Nephron (organoid): Measurements from ENCODE around the gene SLC38A9.

Experiments used
- H3K27ac Mint-ChIP-seq, 3 experiments: 2 replicates each; pipeline ENCODE4 v1.8.0; 2020; ENCODE audit warnings: mixed read lengths in 3 of 3, mild to moderate bottlenecking in 2 of 3, moderate library complexity in 1 of 3
- H3K27me3 Mint-ChIP-seq: 2 replicates; pipeline ENCODE4 v1.8.0; 2021; ENCODE audit warnings: low read depth, mild to moderate bottlenecking, moderate library complexity, mixed read lengths
- H3K36me3 Mint-ChIP-seq: 2 replicates; pipeline ENCODE4 v1.8.0; 2020; ENCODE audit warnings: low read depth, mixed read lengths
- H3K4me1 Mint-ChIP-seq: 2 replicates; pipeline ENCODE4 v1.8.0; 2020; ENCODE audit warnings: mixed read lengths
- H3K4me3 Mint-ChIP-seq, 3 experiments: 2 replicates each; pipeline ENCODE4 v1.8.0; 2020; ENCODE audit warnings: mild to moderate bottlenecking in 3 of 3, mixed read lengths in 3 of 3, moderate library complexity in 2 of 3
- H3K9me3 Mint-ChIP-seq: 2 replicates; pipeline ENCODE4 v1.8.0; 2020; ENCODE audit warnings: mixed read lengths
- CTCF ChIP-seq, 3 experiments: fragments of 200-600 bp; sonication (generic); IDR thresholded peaks; one replicate each; pipeline ENCODE4 v1.5.0; 2021; ENCODE audit warnings: antibody characterized with exemption in 3 of 3; ENCODE audit not compliant: unreplicated experiment in 3 of 3

The SLC38A9 gene

GRCh38 chr5:55638455-55638854 is 73.7 kb downstream of the SLC38A9 start:
- Mint-ChIP-seq H3K4me3 (no peak overlapping the region), H3K4me1 (peaks cover 74% of the 10 kb centered on the region), H3K36me3 (peaks cover 11% of the 10 kb centered on the region), H3K27me3 (no peaks in the 10 kb centered on the region), H3K9me3 (no peaks in the 10 kb centered on the region), H3K27ac (peak overlapping the region; percentile 76 to 85 (median 81))
- TF ChIP-seq CTCF (IDR thresholded peaks at IDR 0.05; ENCODE audit: unreplicated experiment in 3 of 3) = no peak

- no peak overlapping the region for H3K4me3 Mint-ChIP-seq
These were observed 74.1 kb downstream of the SLC38A9 start for GRCh38 chr5:55638051-55638450.

GRCh38 chr5:55636683-55637082 is 75.4 kb downstream of the SLC38A9 start:
- peak overlapping the region in 1 of 3 experiments; percentile 40 for H3K4me3 Mint-ChIP-seq
- H3K36me3 Mint-ChIP-seq = peaks cover 15% of the 10 kb centered on the region
- no peaks in the 10 kb centered on the region for H3K9me3 Mint-ChIP-seq
- H3K4me1 Mint-ChIP-seq = peaks cover 67% of the 10 kb centered on the region
- H3K27ac Mint-ChIP-seq = peak overlapping the region; percentile 85 to 98 (median 93)
- no peak for TF ChIP-seq CTCF (IDR thresholded peaks at IDR 0.05; ENCODE audit: unreplicated experiment in 3 of 3)
- no peaks in the 10 kb centered on the region for H3K27me3 Mint-ChIP-seq

More at GRCh38 chr5:55638051-55638450, 74.1 kb downstream of the SLC38A9 start:
- peaks cover 74% of the 10 kb centered on the region for H3K4me1 Mint-ChIP-seq
- no peak for TF ChIP-seq CTCF (IDR thresholded peaks at IDR 0.05; ENCODE audit: unreplicated experiment in 3 of 3)
- H3K27me3 Mint-ChIP-seq = no peaks in the 10 kb centered on the region
- H3K27ac Mint-ChIP-seq = peak overlapping the region; percentile 76 to 85 (median 81)
- no peaks in the 10 kb centered on the region for H3K9me3 Mint-ChIP-seq
- peaks cover 11% of the 10 kb centered on the region for H3K36me3 Mint-ChIP-seq

- TF ChIP-seq CTCF (IDR thresholded peaks at IDR 0.05; ENCODE audit: unreplicated experiment in 3 of 3) = no peak
- Mint-ChIP-seq H3K27ac (peak overlapping the region; percentile 85 to 98 (median 93)), H3K4me1 (peaks cover 62% of the 10 kb centered on the region), H3K4me3 (peak overlapping the region in 1 of 3 experiments; percentile 40), H3K27me3 (no peaks in the 10 kb centered on the region), H3K9me3 (no peaks in the 10 kb centered on the region), H3K36me3 (peaks cover 11% of the 10 kb centered on the region)
These were observed 75.9 kb downstream of the SLC38A9 start for GRCh38 chr5:55636177-55636576.

- Mint-ChIP-seq H3K4me3 (no peak overlapping the region), H3K4me1 (peaks cover 64% of the 10 kb centered on the region), H3K27ac (peak overlapping the region; percentile 60 to 98 (median 64)), H3K36me3 (peaks cover 12% of the 10 kb centered on the region), H3K27me3 (no peaks in the 10 kb centered on the region), H3K9me3 (no peaks in the 10 kb centered on the region)
- no peak for TF ChIP-seq CTCF (IDR thresholded peaks at IDR 0.05; ENCODE audit: unreplicated experiment in 3 of 3)
These were observed 77.3 kb downstream of the SLC38A9 start for GRCh38 chr5:55634866-55635265.

- Mint-ChIP-seq H3K4me1 (peaks cover 66% of the 10 kb centered on the region), H3K36me3 (peaks cover 14% of the 10 kb centered on the region), H3K4me3 (peak overlapping the region in 1 of 3 experiments; percentile 53), H3K9me3 (no peaks in the 10 kb centered on the region), H3K27me3 (no peaks in the 10 kb centered on the region), H3K27ac (peak overlapping the region; percentile 43 to 98 (median 95))
- TF ChIP-seq CTCF (IDR thresholded peaks at IDR 0.05; ENCODE audit: unreplicated experiment in 3 of 3) = no peak
These were observed 77.8 kb downstream of the SLC38A9 start for GRCh38 chr5:55634209-55634805.
